Type B pancreatic cell (in vitro differentiated cells): ENCODE measurements around the gene SPOCK1. TPM values are rescaled to one million over a fixed set of nuclear protein-coding genes. Genes with fewer than 3 reads are reported as not detected.

Source experiments
- DNase-seq: peaks from one replicate; pipeline ENCODE4 v3.0.0; 2021; ENCODE audit warnings: mixed read lengths; ENCODE audit not compliant: unreplicated experiment; ENCODE audit errors: extremely low spot score
- H3K27ac Mint-ChIP-seq: 2 replicates; pipeline ENCODE4 v1.8.0; 2021; ENCODE audit warnings: mild to moderate bottlenecking, mixed read lengths
- H3K27me3 Mint-ChIP-seq: 2 replicates; pipeline ENCODE4 v1.8.0; 2021; ENCODE audit warnings: mixed read lengths
- H3K36me3 Mint-ChIP-seq: 2 replicates; pipeline ENCODE4 v1.8.0; 2021; ENCODE audit warnings: mixed read lengths
- H3K4me1 Mint-ChIP-seq: one replicate; pipeline ENCODE4 v1.8.0; 2021; ENCODE audit warnings: mixed read lengths; ENCODE audit not compliant: unreplicated experiment
- H3K4me3 Mint-ChIP-seq: 2 replicates; pipeline ENCODE4 v1.8.0; 2021; ENCODE audit warnings: mild to moderate bottlenecking, mixed read lengths
- H3K9me3 Mint-ChIP-seq: 2 replicates; pipeline ENCODE4 v1.8.0; 2021; ENCODE audit warnings: mixed read lengths
- total RNA-seq: library from RNA; stranded (reverse); gene quantifications from 2 replicates; pipeline ENCODE4 v1.2.1, GENCODE V29; 2021; ENCODE audit warnings: low replicate concordance
- TF ChIP-seq, protein P1 (sequence below): fragments of 200-600 bp; sonication (generic); conservative IDR thresholded peaks from 2 replicates; pipeline ENCODE4 v1.5.0; 2021; ENCODE audit warnings: antibody characterized with exemption, mild to moderate bottlenecking

Gene SPOCK1
- total RNA-seq, 1 donor from 2014 or later, result 45.1 TPM

DNA sequence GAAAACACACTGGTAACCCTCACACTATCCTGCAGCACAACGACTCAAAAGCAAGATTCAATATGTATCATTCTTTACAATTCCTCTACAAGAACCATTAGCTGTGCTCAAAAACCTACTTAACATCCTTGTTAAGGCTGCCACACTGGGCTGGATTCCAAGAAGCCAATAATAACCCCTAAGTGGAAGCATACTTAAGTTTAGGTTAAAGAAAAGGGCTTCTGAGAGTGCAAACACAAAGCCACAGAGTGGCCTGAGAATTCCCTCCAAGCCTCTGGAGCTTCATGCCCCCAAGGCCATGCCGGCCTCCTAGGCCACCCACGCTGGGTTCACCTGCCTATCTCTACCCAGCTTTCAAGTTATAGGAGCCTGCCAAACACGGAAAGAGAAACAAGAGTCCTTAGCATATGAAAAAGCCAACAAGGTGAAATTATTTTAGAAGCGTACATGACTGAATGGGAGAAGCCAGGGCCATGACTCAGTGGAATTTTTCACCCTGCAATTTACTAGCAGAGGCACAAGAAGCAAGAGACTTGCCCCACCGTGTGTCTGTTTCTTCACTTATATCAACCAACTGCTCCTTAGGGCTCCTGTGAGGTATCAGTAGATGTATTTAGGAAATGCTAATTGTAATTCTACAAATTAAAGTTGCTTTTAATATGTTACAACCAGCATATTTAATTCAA is 293.0 kb downstream of the SPOCK1 start:
- DNase-seq, result no peak
- Mint-ChIP-seq H3K9me3 (no peaks in the 10 kb centered on the region), H3K4me1 (peaks cover 31% of the 10 kb centered on the region), H3K27me3 (peaks cover 14% of the 10 kb centered on the region), H3K36me3 (no peaks in the 10 kb centered on the region), H3K4me3 (no peak overlapping the region), H3K27ac (no peak overlapping the region)
- TF ChIP-seq, protein P1, sequence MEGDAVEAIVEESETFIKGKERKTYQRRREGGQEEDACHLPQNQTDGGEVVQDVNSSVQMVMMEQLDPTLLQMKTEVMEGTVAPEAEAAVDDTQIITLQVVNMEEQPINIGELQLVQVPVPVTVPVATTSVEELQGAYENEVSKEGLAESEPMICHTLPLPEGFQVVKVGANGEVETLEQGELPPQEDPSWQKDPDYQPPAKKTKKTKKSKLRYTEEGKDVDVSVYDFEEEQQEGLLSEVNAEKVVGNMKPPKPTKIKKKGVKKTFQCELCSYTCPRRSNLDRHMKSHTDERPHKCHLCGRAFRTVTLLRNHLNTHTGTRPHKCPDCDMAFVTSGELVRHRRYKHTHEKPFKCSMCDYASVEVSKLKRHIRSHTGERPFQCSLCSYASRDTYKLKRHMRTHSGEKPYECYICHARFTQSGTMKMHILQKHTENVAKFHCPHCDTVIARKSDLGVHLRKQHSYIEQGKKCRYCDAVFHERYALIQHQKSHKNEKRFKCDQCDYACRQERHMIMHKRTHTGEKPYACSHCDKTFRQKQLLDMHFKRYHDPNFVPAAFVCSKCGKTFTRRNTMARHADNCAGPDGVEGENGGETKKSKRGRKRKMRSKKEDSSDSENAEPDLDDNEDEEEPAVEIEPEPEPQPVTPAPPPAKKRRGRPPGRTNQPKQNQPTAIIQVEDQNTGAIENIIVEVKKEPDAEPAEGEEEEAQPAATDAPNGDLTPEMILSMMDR, result no peak

DNA sequence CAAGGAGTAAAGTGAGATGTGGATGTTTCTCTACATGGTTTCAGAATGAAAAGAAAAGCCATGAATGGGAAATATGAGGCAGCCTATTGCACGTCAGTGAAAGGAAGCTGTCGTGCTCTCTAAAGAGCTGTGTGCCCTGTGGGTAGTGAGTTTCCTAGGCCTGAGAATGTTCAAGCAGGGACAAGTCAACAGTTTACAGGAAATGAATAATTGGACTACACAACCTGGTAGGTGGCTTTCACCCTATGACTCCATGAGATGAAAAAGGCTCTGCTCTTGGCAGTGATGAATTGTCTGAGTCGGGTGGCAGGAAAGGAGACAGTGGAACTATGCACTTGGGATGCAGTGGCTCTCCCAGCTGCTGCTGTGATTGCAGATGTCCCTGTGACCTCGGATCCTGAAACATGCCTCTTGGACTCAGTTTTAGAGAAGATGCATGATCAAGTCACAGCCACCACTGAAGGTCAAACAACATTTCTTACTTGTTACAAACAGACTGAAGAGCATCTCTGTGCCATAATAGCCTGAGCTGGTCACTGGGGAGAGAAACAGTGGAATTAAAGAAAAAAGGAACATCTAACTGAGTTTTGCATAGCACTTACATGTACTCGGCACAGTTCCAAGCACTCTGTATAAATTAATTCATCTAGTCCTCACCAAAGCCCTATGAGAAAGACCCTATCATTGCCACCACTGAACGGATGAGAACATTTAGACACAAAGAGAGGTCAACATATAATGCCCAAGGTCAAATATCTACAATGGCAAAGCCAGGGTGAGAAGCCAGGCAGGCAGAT is 293.7 kb downstream of the SPOCK1 start:
- H3K4me1 Mint-ChIP-seq, result peaks cover 31% of the 10 kb centered on the region
- no peaks in the 10 kb centered on the region for H3K9me3 Mint-ChIP-seq

DNA sequence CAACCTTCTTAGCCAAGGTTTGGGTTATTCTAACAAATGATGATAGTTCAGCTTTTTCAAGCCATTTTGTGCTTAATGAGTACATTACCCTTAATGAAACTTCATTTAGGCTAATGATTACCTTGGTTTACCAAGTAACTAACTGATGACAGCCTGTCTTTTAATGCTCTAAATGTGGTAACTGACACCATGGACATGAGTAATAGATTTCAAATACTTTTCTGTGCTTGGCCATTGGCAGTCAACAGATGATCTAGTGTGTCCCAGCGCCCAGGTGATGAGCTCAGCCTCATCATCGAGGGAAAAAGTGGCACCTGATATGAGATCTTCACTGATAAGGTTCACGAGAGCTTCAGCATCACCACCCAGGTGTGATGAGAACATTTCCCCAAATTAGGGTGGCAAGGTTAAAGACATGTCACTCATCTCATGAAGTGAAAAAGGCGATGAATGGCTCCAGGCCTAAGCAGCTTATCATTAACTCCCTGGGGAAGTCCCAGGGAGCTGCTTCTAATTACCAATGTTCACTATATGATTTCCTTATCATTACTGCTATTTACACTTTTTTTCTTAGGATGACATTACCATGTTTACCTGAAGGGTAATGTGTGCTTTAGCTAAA is 296.0 kb downstream of the SPOCK1 start:
- Mint-ChIP-seq H3K27ac (no peak overlapping the region), H3K36me3 (no peaks in the 10 kb centered on the region), H3K4me1 (peaks cover 26% of the 10 kb centered on the region), H3K4me3 (no peak overlapping the region), H3K27me3 (peaks cover 21% of the 10 kb centered on the region), H3K9me3 (peaks cover 6% of the 10 kb centered on the region)
- TF ChIP-seq, protein P1, result no peak
- DNase-seq, result no peak

More for the DNA sequence above, 293.7 kb downstream of the SPOCK1 start:
- no peak for DNase-seq
- H3K4me3 Mint-ChIP-seq, result no peak overlapping the region
- no peaks in the 10 kb centered on the region for H3K36me3 Mint-ChIP-seq
- no peak overlapping the region for H3K27ac Mint-ChIP-seq
- TF ChIP-seq, protein P1, result no peak
- H3K27me3 Mint-ChIP-seq, result peaks cover 11% of the 10 kb centered on the region

DNA sequence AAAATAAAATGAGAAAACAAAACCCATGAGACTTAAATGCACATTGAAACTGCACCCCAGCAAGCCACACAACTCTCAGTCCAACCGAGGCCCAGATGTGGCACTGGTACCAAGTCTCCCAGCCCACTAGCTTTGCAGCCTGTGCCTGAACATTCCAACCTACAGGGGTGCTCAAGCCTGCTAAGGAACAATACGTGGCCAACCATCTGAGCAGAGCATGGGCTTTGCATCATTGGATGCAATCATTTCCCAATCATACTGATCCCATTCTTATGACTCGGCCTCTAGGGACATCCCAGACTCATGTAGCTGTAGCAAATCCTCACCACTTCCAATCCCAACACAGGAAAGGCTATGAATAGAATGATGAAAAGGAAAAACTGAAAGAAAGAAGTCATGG is 297.2 kb downstream of the SPOCK1 start:
- TF ChIP-seq, protein P1, result no peak
- H3K36me3 Mint-ChIP-seq, result no peaks in the 10 kb centered on the region
- H3K27ac Mint-ChIP-seq, result no peak overlapping the region
- H3K4me1 Mint-ChIP-seq, result peaks cover 19% of the 10 kb centered on the region
- no peak for DNase-seq
- peaks cover 24% of the 10 kb centered on the region for H3K27me3 Mint-ChIP-seq
- H3K9me3 Mint-ChIP-seq, result peaks cover 6% of the 10 kb centered on the region
- H3K4me3 Mint-ChIP-seq, result no peak overlapping the region

DNA sequence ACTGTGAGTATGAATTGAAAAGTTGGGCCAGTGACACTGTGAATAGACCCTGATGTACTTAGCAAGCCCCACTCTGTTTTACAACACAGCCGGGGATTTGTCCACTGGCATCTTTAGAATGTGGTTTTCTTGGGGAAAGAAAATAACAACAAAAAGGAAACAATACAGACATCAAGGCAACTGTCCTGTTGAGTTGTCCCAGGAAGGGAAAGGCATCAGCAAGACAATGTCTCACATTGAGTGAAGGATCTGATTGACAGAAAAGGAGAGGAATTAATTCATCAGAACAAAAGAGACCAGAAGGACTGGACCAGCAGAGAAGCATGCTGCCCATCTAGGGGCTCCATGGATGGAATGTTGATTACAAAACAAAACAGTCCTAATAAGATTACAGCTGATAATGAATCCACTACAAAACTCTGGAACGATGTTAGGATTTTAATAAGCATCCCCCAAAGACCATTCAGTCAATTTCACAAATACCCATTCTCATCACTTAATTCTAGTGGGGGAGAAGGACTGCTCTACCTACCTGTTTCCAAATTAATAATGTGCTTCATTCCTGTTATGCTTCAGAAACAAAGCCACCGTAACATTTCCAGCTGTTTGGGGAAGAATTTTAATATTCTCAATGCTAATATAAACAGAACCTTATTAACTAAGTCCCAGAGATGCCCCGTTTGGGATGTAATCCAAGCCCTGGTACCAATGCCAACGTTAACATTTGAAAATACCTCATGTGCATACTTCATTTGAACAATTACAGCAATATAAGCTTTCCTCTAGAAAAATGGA is 298.0 kb downstream of the SPOCK1 start:
- peaks cover 6% of the 10 kb centered on the region for H3K9me3 Mint-ChIP-seq
- H3K4me1 Mint-ChIP-seq, result peaks cover 17% of the 10 kb centered on the region
- H3K36me3 Mint-ChIP-seq, result no peaks in the 10 kb centered on the region
- no peak overlapping the region for H3K27ac Mint-ChIP-seq
- no peak for DNase-seq
- peaks cover 29% of the 10 kb centered on the region for H3K27me3 Mint-ChIP-seq
- no peak overlapping the region for H3K4me3 Mint-ChIP-seq
- TF ChIP-seq, protein P1, result no peak
